GM18508 (cell line): ENCODE measurements around the gene GABRA4.
A peak's percentile ranks its signal among the peaks of the same experiment; 100 is the strongest.

Experiments
- ATAC-seq: cut with Tn5 transposase; IDR thresholded peaks from one replicate; pipeline ENCODE4 v1.9.1; 2021; ENCODE audit warnings: moderate number of reproducible peaks; ENCODE audit not compliant: insufficient read depth, unreplicated experiment

Gene GABRA4

DNA sequence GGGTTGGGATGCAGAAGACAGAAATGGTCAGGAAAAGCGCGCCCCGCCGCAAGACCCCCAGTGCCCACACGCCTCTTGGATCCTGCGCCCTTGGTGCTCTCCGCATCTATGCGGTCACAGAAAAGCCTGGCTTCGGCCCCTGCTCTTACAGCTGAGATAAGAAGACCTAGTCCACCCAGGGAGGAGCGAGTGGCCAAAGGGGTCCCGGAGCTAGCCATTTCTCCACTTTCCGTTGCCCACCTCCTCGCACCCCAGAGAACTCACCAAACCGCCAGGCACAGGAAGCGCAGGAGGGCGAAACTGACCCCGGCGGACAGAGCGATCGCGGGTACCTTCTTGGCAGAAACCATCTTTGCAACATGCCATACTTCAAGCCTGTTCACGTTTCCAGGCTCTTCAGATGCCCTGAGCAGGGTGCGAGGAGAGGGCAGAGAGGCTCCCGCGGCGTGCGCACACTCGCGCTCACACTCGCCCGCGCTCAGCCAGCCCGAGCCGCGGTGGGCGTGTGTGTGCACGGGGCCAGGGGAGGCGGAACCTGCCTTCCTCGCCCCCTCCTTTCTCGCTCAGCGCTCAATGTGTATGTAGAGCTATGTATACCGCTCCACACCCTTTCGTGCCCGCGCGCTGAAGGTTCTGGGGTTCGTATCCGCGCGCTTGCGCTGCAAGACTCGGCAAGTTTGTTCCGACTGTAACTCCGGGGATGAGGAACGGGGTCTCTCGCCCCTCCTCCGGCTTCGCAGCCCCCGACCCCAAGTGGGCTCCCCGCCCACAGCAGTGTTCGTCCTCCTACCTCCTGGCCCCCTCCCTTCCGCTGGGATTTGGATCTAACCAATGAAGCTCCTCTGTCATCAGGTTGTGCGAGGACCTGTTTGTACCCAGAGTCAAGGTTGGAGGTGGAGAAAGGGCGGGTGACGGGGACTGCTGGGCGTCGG is at the start of gene GABRA4:
Gene GABRA4 (minus strand): TSS at position 507 of the 932 bp plus-strand sequence. CDS start 157 bp downstream, at position 350.
- no peak for ATAC-seq

DNA sequence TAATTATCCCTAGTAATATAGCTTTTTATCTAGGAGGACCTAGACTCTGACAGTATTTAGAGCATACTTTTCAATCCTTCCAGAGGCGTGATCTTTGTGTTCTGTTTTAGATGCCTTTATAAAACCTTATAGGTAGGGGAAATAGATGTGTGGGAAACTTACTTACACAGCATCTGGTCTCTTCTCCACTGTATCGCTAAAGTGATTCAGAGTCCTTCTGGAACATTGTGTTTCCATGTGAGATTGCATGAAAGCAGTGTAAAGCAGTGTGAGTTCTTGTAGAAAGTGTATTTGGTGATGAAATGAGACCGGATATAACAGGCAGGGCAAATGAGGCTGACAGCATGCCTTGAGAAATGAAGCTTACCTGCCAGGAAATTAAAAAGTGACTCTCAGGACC is 47.4 kb upstream of the GABRA4 start:
- ATAC-seq, result no peak

DNA sequence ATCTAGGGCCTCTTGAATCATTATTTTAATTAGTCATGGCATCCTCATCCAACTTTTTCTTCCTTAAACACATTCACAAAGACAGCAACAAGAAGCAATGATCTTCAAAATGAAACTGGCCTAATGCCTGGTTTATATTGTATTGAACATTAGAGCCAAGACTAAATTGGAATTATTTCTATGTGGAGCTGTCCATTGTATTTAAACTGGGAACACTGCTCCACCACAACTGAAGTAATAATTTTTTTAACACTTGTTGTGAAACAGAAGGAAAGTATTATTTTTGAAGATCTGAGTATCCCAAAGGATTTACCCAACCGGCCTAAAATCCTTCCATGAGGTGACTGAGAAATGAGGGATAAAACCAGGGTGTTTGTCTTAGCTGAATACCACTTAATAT is 44.9 kb upstream of the GABRA4 start:
- ATAC-seq, result no peak

DNA sequence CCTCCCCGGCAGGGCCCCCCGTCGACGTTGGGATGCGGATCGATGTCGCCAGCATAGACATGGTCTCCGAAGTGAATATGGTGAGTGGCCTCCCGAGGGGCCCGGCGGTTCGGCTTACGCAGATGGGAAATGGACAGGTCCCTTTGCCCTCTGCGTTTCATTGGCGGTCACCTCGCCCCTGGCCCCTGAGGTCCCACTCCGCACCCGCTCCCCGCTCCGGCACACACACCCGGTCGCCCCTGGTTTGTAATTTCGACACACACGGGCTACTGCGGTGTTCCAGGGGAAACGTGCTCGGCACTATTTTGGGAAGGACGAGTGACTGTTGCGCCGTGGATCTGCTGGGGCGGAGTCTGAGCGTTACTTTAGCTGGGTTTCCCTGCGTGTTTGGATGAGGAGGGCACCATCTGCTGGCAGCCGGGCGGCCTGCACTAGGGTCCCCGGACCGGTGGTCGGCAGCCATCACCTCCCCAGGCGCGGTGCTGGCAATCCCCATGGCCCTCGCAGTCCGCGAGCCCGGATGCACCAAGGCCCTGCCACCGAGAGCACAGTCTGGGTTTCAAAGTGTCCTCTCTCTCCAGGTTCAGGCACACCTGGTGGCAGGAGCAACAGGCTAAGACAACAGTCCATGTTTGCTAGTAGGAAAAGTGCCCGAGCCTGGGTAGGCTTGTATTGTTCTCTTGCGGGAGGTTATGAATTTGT is 39.2 kb upstream of the GABRA4 start:
- ATAC-seq, result peak; percentile 86

DNA sequence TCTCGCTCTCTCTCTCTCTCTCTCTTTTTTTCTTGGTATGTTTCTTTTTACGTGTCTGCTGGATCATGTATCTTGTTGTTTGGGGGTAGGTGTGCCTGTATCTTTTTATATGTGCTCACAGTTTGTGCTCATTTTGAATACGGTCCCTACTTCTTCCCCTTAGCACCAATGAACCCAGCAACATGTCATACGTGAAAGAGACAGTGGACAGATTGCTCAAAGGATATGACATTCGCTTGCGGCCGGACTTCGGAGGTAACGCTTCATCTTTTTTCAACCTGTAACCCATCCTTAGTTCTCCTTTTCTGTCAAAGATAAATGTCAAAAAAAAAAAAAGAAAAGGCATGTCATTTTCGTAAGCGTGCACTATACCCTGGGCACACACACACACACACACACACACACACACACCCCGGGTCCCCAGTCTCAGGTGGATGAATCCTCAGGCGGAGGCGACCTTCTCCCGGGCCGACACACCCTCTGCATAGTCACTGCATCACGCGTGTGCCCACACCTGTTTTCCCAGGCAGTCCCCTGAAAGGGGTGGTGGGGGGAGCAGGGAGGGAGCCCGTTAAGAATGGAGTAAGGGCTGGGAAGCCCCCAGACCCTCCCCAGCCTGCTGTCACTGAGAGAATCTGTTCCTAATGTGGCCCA is 38.5 kb upstream of the GABRA4 start:
- no peak for ATAC-seq

DNA sequence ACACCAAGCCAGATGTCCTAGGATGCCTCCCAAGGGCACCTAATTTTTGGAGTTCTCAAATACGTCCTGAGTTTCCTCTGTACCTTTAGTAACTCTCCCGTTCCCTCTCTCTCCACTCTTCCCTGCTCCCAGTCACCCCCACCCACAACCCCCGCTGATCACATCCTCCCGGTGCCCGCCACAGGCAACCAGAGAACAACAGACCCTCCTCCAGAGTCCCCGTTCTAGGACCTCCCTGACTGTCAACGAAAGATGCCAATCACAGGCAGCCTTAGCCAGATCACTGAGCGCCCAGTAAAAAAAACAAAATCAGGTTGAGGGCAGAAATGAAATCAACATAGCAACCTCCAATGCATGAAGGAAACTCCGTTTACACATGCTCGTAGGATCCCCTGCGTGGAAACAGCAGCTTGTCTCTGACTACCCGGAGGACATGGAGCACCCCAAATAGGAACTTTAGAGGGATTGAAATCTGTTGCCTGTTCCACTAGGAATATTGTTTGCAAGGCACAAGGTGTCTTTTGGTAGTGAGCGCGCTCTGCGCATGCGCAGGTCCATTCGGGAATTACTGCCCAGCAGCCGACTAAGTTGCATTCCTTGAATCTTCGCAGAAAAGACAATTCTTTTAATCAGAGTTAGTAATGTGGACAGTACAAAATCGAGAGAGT is 37.8 kb upstream of the GABRA4 start, which contains the start of gene GABRB1:
Gene GABRB1 (plus strand): TSS at position 557 of the 668 bp plus-strand sequence.
- ATAC-seq, result no peak

DNA sequence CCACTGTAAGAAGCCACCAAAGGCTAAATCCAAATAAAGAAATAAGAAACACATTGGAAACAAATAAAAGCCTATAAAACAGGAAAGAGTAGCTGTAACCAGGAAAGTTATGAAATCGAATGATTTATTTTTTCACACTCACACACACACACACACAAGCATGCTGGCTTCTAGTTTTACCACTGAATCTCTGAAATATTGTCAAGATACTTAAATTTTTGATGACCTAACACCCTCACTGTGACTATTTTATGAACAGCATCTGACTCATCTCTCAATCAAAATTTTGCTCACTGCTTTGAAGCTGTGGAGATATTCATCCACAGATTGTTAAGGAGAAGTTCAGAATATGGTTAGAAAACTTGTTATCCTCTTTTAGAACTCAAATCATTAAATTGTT is 24.1 kb upstream of the GABRA4 start:
- ATAC-seq, result no peak

DNA sequence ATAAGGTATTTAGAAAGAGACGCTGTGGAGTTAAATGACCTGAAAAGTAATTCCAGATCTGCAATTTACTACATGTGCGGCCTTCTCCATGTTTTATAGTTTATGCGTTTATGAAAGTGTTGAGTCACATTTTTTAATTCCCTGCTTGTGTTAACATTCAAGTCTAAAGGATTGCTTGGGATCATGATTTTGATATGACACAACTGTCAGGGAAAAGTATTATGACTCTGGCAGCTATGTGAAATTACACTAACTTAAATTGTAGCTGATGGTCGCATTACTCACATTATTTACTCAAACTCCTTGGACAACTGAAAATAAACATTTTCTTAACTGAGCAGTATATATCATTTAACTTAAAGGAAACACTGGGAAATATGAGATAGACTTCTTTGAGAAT is 23.7 kb upstream of the GABRA4 start:
- no peak for ATAC-seq

DNA sequence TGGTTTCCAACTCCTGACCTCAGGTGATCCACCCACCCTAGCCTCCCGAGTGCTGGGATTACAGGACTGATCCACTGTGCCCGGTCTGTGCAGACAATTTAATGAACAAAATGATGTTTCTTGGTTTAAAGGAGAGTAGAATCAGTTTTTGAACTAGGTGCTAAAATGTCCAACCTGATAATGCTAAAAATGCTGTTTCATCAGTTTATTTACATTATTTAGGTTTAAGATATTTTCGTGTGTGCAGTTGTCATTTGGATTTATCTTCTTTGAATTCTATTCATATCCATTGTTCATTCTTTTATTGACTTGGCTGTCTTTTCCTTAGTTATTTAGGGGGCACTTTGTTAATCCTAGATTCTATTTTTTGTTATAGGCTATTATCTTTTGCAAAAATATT is 20.0 kb upstream of the GABRA4 start:
- ATAC-seq, result no peak

DNA sequence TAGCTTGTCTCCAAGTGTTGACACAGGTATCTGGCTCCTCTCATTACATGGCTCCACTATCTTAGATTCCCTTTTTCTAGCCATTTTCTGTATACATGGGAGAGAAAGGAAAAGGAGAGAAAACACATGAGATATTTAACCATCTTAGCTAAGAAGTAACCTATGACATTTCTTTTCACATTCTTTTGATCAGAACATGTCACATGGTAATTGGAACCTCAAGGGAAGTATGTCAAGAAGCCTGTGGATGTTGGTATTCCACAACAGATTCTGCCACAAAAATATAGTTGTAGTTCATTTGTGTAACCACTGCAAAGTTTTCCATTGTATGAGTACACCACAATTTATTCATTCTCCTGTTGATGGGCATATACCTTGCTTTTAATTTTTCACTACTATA is 19.3 kb upstream of the GABRA4 start:
- no peak for ATAC-seq

DNA sequence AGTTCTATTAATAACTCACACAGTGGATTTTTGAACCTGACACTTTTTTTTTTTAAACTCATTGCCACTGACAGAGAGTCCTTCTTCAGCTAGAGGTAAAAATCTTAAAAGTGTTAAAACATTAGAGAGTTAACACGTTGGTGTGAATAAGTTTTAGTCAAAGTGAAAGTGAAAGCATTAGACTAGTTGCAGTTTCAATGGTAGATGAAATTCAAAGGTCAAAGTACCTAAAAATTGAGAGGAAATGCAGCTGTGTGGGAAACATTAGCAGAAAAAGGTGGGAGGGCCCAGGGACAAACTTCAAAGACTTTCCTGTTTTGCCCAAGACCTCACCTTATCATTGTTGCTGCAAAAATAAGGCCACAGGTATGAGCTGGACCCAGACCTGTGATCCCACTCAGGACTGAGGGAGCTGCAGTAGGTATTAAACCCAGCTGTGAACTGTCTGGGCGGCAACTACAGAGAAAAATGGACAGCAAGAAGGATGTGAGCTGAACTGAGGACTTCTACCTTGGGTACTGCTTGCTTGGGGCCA is 17.6 kb upstream of the GABRA4 start:
- ATAC-seq, result peak; percentile 88

DNA sequence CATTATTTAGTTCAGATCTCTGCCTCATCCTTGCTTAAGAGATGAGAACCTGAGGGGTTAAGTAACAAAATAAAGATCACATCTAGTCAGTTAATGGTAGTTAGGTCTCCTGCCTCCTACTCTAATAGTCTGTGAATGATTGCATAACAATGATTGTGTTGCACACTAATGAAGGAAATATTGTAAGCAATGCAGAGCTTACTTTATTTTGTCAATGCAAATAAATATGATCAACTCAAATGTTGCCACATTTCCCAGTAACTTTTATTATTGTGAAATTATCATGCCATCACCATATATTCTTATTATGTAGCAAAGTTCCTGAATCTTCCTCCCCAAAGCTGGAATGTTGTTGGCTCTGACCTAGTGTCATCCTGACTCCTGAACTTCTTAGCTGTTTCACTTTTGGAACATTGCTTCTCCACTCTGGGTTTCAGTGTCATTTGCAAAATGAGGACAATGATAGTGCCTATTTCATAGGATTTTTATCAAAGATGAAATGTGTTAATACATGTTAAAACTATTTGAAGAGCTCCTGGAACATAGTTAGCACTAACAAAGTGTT is 17.0 kb upstream of the GABRA4 start:
- ATAC-seq, result no peak

DNA sequence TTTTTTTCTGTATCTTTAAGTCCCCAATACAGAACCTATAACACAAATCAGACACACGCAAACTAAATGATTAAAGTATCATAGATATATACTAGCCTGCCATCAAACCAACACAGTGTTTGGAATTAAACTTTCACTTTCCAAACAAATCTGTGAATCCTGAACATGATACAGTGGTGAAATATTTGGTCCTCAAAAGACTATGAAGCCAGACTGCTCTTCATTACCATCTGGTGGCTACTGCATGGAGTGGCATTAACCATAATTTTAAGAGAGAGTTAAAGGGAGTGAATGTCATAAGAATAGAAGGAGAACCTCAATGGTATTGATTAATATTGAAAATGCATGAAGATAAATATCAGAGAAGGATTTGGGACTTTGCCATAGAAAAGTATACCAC is 9.2 kb upstream of the GABRA4 start:
- ATAC-seq, result no peak

DNA sequence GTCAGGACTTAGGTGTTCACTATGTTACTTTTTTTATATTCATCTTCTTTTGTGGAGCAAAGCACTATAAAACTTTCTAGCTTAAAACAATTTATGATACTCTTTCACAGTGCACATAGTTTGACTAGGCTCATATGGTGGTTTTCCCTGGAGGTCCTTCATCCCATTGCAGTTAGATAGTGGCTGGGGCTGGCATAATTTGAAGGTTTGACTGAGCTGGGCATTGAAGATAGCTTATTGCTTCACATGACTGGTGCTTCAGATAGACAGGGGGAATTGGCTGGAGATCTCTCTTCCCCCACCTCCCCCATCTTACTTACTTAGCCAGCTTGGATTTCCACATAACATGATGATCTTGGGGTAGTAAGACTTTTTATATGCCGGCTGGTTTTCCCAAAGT is 7.0 kb upstream of the GABRA4 start:
- ATAC-seq, result no peak

DNA sequence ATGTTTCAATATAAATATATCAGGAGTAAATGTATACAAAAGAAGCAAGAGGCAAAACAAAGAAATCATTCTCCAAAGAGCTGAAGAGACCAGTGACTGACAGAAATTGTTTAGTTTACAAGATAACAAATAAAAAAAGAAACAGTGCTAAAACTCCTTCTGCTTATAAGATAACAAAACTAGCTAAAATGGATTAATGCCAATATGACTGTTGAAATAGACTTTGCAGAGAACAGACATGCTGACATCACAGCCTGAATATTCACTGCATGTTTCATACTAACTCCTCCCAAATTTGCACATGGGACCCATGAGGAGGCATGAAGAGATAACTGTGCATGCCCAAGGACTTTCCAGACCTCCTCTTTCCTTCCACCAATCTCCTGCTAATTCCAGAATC is 6.2 kb upstream of the GABRA4 start:
- no peak for ATAC-seq

DNA sequence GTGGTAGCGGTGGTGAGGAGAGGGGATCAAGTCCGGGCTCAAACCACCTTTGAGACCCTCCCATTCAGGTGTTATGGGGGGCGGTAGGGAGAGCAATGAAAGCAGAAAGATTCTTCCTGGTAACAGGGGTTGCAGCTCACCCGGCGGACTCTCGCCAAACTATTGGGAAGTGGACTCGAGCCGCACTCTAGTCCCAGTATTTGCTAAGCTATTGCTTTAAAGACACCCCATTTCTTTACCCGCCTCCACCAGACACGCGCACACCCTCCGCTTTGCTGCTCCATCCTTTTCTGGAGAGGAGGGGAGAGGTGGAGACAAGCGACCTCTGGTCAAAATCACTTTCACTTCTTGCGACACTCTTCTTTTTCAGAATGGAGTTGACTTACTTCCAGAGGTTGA is 625 bp upstream of the GABRA4 start:
- no peak for ATAC-seq

DNA sequence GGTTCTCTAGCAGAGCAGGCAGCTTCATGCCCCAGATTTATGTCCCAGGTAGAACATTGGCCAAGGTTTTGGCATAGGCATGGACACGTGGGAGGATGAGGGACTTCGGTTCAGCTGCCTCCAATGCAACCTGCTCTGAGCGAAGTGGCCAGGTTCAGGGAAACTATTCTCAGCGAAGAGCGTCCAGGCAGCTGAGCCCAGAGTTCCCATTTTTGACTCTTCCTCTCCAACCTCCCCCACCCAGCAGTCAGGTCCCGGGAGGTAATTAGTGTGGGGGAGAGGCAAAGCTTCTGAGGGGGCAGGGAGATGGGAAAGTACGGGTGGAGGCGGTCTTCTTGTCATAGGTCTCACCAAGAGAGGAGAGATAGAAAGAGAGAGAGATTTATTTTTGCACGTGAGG is 1.0 kb downstream of the GABRA4 start:
- ATAC-seq, result no peak

DNA sequence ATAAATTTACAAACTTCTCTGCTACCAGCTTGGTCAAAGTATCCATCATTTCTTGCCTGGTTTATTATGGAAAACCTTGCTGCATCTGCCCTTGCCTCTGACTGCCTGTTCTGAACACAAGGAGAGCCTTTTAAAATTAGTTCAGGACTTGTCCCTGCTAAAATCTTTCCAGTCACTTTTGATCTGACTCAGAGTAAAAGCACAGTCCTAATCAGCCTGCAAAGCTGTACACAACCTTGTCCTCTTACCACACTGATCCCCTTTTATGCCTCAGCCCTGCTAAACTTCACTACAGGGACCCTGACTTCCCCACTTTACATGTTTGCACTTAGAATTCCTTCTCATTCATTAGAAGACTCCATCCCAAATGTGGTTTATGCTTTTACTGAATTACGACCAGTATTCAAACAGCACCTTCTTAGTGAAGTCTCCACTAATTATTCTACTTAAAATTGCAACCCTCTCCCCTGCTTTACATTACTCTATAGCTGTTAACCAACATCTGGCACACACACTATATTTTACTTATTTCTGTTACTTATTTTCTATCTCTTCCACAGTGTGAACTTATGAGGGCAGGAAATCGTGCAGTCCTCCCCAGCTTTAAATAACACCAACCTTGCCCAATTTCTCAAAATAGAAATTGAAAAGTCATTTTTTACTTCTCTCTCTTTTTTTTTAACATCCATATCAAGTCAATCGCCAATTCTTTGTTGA is 6.3 kb downstream of the GABRA4 start:
- no peak for ATAC-seq

DNA sequence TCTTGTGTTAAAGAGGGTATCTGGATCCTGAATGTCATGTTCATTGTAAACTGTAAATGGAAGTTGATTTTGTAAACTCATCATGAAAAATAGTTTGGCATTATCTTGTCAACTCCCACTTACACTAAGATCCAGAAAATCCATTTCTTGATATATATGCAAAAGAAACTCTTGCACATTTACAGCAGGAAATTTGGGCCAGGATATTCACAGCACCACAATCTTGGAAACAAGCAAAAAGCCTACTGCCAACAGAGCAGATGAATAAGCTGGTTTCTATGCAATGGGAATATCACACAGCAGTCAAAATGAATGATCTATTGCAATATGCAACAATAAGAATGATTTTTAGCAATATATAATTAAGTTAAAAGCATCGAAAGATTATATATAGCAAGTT is 8.6 kb downstream of the GABRA4 start:
- no peak for ATAC-seq
